OCI-LY7 (cell line): ENCODE measurements around the gene ATP6V1E1. TPM values are rescaled to one million over a fixed set of nuclear protein-coding genes. Genes with fewer than 3 reads are reported as not detected.

Experiments
- BruUV-seq: library from RNA; stranded (reverse); fragments of 400-500 nt; replicated peaks from 2 replicates; lab custom pipeline; 2021; lab: Mats Ljungman, UMichigan
- CTCF ChIA-PET: fragments of 300-600 bp; sonication (Branson Sonifier 250); formaldehyde crosslinking; loops from one replicate; lab custom pipeline; 2022; ENCODE audit warnings: antibody characterized with exemption; ENCODE audit not compliant: unreplicated experiment; lab: Charles Lee
- POLR2A ChIA-PET: fragments of 300-600 bp; sonication (Branson Sonifier 250); formaldehyde crosslinking; loops from one replicate; lab custom pipeline; 2022; ENCODE audit warnings: antibody characterized with exemption; lab: Charles Lee
- DNase-seq: peaks from one replicate; pipeline ENCODE4 v3.0.0-alpha.2; 2015; ENCODE audit warnings: low spot score
- H2AFZ ChIP-seq: fragments of 200-600 bp; sonication (generic), shearing (Covaris generic); 2 replicates; pipeline ENCODE4 v1.6.1; 2014; ENCODE audit warnings: mild to moderate bottlenecking, antibody characterized with exemption, low read length, moderate library complexity
- H3K27ac ChIP-seq: fragments of 200-600 bp; sonication (generic); 2 replicates; pipeline ENCODE4 v1.5.1; 2014; ENCODE audit warnings: mixed run types, low read depth, mild to moderate bottlenecking, moderate library complexity, low read length, inconsistent platforms; ENCODE audit not compliant: poor library complexity, severe bottlenecking
- H3K36me3 ChIP-seq: fragments of 200-600 bp; sonication (generic); 2 replicates; pipeline ENCODE4 v1.6.1; 2014; ENCODE audit warnings: mild to moderate bottlenecking, antibody characterized with exemption, low read length, moderate library complexity, mixed read lengths; ENCODE audit not compliant: insufficient read depth
- H3K4me1 ChIP-seq: fragments of 200-600 bp; sonication (generic); 2 replicates; pipeline ENCODE4 v1.5.1; 2014; ENCODE audit warnings: mild to moderate bottlenecking, low read length; ENCODE audit not compliant: insufficient read depth, poor library complexity, severe bottlenecking
- H3K4me2 ChIP-seq: fragments of 200-600 bp; sonication (generic); 2 replicates; pipeline ENCODE4 v1.6.1; 2014; ENCODE audit warnings: mild to moderate bottlenecking, low read length
- H3K4me3 ChIP-seq: fragments of 200-600 bp; sonication (generic); 2 replicates; pipeline ENCODE4 v1.5.1; 2014; ENCODE audit warnings: mild to moderate bottlenecking, low read depth, low read length; ENCODE audit not compliant: poor library complexity, severe bottlenecking
- H3K79me2 ChIP-seq: fragments of 200-600 bp; sonication (generic); 2 replicates; pipeline ENCODE4 v1.6.1; 2016; ENCODE audit warnings: low read depth, mild to moderate bottlenecking, low read length, moderate library complexity, mixed read lengths; ENCODE audit not compliant: insufficient read depth
- H3K9me2 ChIP-seq: fragments of 200-600 bp; sonication (generic); 2 replicates; pipeline ENCODE4 v1.6.1; 2016; ENCODE audit warnings: mild to moderate bottlenecking, low read length, mixed read lengths; ENCODE audit not compliant: insufficient read depth
- H3K9me3 ChIP-seq: fragments of 200-600 bp; sonication (generic); 2 replicates; pipeline ENCODE4 v1.6.1; 2014; ENCODE audit warnings: mild to moderate bottlenecking, mixed run types, low read length, mixed read lengths
- H4K20me1 ChIP-seq: fragments of 200-600 bp; sonication (generic); 2 replicates; pipeline ENCODE4 v1.6.1; 2014; ENCODE audit warnings: mild to moderate bottlenecking, antibody characterized with exemption, low read length, moderate library complexity, mixed read lengths; ENCODE audit not compliant: insufficient read depth
- EZH2phosphoT487 ChIP-seq: fragments of 200-600 bp; sonication (generic); IDR thresholded peaks from 2 replicates; pipeline ENCODE4 v1.6.1; 2018; ENCODE audit warnings: low read depth, borderline replicate concordance, mild to moderate bottlenecking, mixed run types, antibody characterized with exemption, low read length, moderate library complexity, mixed read lengths
- intact Hi-C: fragments of 100-400 bp; cut with micrococcal nuclease; formaldehyde crosslinking; loops from one replicate; pipeline ENCODE4 v1.10.0; 2022; ENCODE audit not compliant: unreplicated experiment
- total RNA-seq, 2 experiments: library from RNA; depleted of rRNA in 1 of 2; stranded (reverse); fragments of >200 nt in 1 of 2; shearing (Covaris generic) in 1 of 2; gene quantifications; 2 replicates each; pipeline ENCODE4 v1.2.3, GENCODE V29; 2014 to 2022
- TF ChIP-seq, protein P1 (sequence below): fragments of 200-600 bp; sonication (generic); conservative IDR thresholded peaks from 2 replicates; pipeline ENCODE4 v1.5.1; 2014; ENCODE audit warnings: mild to moderate bottlenecking, antibody characterized with exemption, low read length, moderate library complexity, mixed read lengths

ATP6V1E1 gene
- total RNA-seq, 2 experiments from 2014 or later, result 82.2 to 100 TPM

DNA sequence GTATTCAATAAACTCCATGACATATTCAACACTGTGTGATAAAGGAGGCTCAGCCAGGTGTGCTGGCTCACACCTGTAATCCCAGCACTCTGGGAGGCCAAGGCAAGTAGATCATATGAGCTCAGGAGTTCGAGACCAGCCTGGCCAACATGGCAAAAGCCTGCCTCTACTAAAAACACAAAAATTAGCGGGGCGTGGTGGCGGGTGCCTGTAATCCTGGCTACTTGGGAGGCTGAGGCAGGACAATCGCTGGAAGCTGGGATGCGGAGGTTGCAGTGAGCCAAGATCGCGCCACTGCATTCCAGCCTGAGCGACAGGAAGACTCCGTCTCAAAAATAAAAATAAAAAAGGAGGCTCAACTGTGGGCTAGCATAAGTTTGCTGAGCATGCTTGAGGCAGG lies 69.4 kb downstream of the ATP6V1E1 start:
- H3K4me3 ChIP-seq, result no peak overlapping the region
- no TSS peak for BruUV-seq
- no peaks in the 10 kb centered on the region for H4K20me1 ChIP-seq
- intact Hi-C loops, result loop anchor here (2.0 kb wide), 1 partner anchor 80 kb away; the partner anchor contains the start of gene BCL2L13
- H3K27ac ChIP-seq, result no peak overlapping the region
- TF ChIP-seq, protein P1, sequence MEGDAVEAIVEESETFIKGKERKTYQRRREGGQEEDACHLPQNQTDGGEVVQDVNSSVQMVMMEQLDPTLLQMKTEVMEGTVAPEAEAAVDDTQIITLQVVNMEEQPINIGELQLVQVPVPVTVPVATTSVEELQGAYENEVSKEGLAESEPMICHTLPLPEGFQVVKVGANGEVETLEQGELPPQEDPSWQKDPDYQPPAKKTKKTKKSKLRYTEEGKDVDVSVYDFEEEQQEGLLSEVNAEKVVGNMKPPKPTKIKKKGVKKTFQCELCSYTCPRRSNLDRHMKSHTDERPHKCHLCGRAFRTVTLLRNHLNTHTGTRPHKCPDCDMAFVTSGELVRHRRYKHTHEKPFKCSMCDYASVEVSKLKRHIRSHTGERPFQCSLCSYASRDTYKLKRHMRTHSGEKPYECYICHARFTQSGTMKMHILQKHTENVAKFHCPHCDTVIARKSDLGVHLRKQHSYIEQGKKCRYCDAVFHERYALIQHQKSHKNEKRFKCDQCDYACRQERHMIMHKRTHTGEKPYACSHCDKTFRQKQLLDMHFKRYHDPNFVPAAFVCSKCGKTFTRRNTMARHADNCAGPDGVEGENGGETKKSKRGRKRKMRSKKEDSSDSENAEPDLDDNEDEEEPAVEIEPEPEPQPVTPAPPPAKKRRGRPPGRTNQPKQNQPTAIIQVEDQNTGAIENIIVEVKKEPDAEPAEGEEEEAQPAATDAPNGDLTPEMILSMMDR, result no peak
- TF ChIP-seq EZH2phosphoT487, result no peak
- ChIA-PET CTCF (interaction anchor here (0.9 to 1.5 kb wide), 3 partner anchors 80 to 226 kb away, joined by 3 to 5 read pairs (median 4); no protein-coding TSS in a partner anchor), POLR2A (interaction anchor here (0.5 to 1.3 kb wide), 3 partner anchors 10 to 151 kb away, joined by 3 to 4 read pairs (median 3); no protein-coding TSS in a partner anchor)
- H3K79me2 ChIP-seq, result no peaks in the 10 kb centered on the region
- H3K9me2 ChIP-seq, result no peaks in the 10 kb centered on the region
- no peaks in the 10 kb centered on the region for H3K9me3 ChIP-seq
- peaks cover 23% of the 10 kb centered on the region for H3K4me1 ChIP-seq
- no peaks in the 10 kb centered on the region for H3K36me3 ChIP-seq
- no peak overlapping the region for H3K4me2 ChIP-seq
- DNase-seq, result no peak
- H2AFZ ChIP-seq, result no peak overlapping the region

DNA sequence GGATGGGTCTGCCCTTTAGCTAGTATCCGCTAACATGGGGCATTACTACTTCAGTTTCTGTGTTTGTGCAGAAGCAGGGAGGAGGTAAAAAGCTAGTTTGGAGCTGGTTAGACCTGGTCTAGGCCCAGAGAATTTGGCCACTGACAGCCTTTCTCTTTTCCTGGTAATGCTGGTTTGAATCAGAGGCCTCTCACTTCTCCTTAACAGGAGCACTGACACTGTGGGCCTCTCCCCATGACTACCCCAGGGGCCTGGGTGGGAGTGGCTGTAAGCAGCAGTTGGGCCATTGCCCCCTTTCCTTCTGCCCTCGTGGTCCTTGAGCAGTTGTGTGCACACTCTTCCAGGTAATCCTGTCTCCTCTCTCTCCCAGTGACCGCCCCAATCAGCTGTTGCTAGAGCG lies 73.7 kb downstream of the ATP6V1E1 start:
- Histone ChIP-seq H3K4me1 (peaks cover 5% of the 10 kb centered on the region), H3K4me3 (no peak overlapping the region), H3K9me2 (no peaks in the 10 kb centered on the region), H3K27ac (no peak overlapping the region), H3K36me3 (no peaks in the 10 kb centered on the region), H2AFZ (no peak overlapping the region), H3K79me2 (no peaks in the 10 kb centered on the region), H3K4me2 (no peak overlapping the region), H3K9me3 (no peaks in the 10 kb centered on the region), H4K20me1 (no peaks in the 10 kb centered on the region)
- TF ChIP-seq EZH2phosphoT487, result no peak
- TF ChIP-seq, protein P1, result no peak
- no TSS peak for BruUV-seq
- intact Hi-C loops, result no loop called here
- ChIA-PET CTCF (interaction anchor here (0.9 kb wide), 1 partner anchor 29 kb away, joined by 3 read pairs; no protein-coding TSS in a partner anchor), POLR2A (interaction anchor here (1.0 to 1.4 kb wide), 3 partner anchors 12 to 108 kb away, joined by 3 to 6 read pairs (median 3); no protein-coding TSS in a partner anchor)
- no peak for DNase-seq

DNA sequence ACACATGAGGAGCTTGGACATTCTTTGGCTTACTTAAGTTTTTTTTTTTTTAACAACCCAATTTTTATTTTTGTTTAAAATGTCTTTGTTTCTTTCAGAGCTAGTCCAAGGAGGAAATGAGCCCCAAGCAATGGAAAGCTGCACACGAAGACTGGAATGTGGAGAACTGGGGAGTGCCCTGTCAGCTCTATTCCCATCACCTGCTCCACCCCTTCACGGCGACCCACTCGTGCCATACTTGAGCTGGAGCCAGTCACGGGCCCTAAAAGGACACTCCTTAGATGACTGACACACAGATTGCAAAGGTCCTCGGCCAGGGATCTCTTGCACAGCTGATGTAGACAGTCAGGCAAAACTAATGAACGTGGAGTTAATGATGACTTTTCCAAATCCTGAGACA lies 75.8 kb downstream of the ATP6V1E1 start:
- TF ChIP-seq, protein P1, result no peak
- no peak for TF ChIP-seq EZH2phosphoT487
- Histone ChIP-seq H3K4me1 (no peaks in the 10 kb centered on the region), H3K79me2 (no peaks in the 10 kb centered on the region), H3K27ac (no peak overlapping the region), H3K4me3 (no peak overlapping the region), H3K9me2 (no peaks in the 10 kb centered on the region), H4K20me1 (no peaks in the 10 kb centered on the region), H3K4me2 (no peak overlapping the region), H2AFZ (no peak overlapping the region), H3K9me3 (no peaks in the 10 kb centered on the region), H3K36me3 (no peaks in the 10 kb centered on the region)
- ChIA-PET CTCF (no interaction called here), POLR2A (interaction anchor here (0.5 to 1.3 kb wide), 5 partner anchors 15 to 447 kb away, joined by 3 to 4 read pairs (median 4); no protein-coding TSS in a partner anchor)
- BruUV-seq, result no TSS peak
- DNase-seq, result no peak
- intact Hi-C loops, result no loop called here
